Measurements from ENCODE around the gene C14orf93.
"Not testable (repeated sequence)": the region's sequence is repeated elsewhere in the genome, so short reads cannot be mapped to it uniquely, and the experiment has no call there.

The C14orf93 gene

GRCh38 chr14:22973217-22974032, 36.5 kb downstream of the C14orf93 start:
- peak; percentile 78 for DNase-seq (ENCODE audit: low spot score)

GRCh38 chr14:22972313-22972930, 37.5 kb downstream of the C14orf93 start:
- no peak for DNase-seq (ENCODE audit: low spot score)

GRCh38 chr14:22971152-22971551, 38.8 kb downstream of the C14orf93 start:
- no peak for DNase-seq (ENCODE audit: low spot score)

- DNase-seq (ENCODE audit: low spot score): no peak
These were observed 43.1 kb downstream of the C14orf93 start for GRCh38 chr14:22966783-22967269.

- not testable (repeated sequence) for DNase-seq (ENCODE audit: low spot score)
These were observed 43.8 kb downstream of the C14orf93 start for GRCh38 chr14:22965916-22966782.

GRCh38 chr14:22962061-22962676, 47.8 kb downstream of the C14orf93 start:
- DNase-seq (ENCODE audit: low spot score): no peak

- no peak for DNase-seq (ENCODE audit: low spot score)
These were observed 54.0 kb downstream of the C14orf93 start for GRCh38 chr14:22955702-22956569.

- DNase-seq (ENCODE audit: low spot score): no peak
These were observed 57.5 kb downstream of the C14orf93 start for GRCh38 chr14:22952418-22952817.

GRCh38 chr14:22951795-22952194, 58.1 kb downstream of the C14orf93 start:
- not testable (repeated sequence) for DNase-seq (ENCODE audit: low spot score)

- DNase-seq (ENCODE audit: low spot score): no peak
These were observed 64.3 kb downstream of the C14orf93 start for GRCh38 chr14:22945642-22946041.

GRCh38 chr14:22939684-22940083, 70.3 kb downstream of the C14orf93 start:
- DNase-seq (ENCODE audit: low spot score): no peak

Measured in cerebellar cortex (tissue), 1 donor.